Neural cell (in vitro differentiated cells): ENCODE results near the gene IMPA2. TPM values are rescaled to one million over a fixed set of nuclear protein-coding genes. Genes with fewer than 3 reads are reported as not detected.

ENCODE experiments used
- H2AFZ ChIP-seq: fragments of 200-600, 300-800 bp; sonication (generic), shearing (Covaris generic); 2 replicates; pipeline ENCODE4 v1.6.0; 2014; ENCODE audit warnings: low read depth, mild to moderate bottlenecking, antibody characterized with exemption, low read length, moderate library complexity
- H3F3A ChIP-seq: fragments of 200-600 bp; shearing (Covaris generic); 2 replicates; pipeline ENCODE4 v1.6.1; 2016; ENCODE audit warnings: mild to moderate bottlenecking, moderate library complexity, mixed read lengths, antibody characterized with exemption, low read length; ENCODE audit not compliant: insufficient read depth, poor library complexity, severe bottlenecking
- H3K27ac ChIP-seq: fragments of 200-600, 300-800 bp; sonication (generic), shearing (Covaris generic); 2 replicates; pipeline ENCODE4 v1.5.1; 2014; ENCODE audit warnings: mild to moderate bottlenecking, low read length, moderate library complexity
- H3K27me3 ChIP-seq: fragments of 300-800, 200-600 bp; sonication (generic), shearing (Covaris generic); 2 replicates; pipeline ENCODE4 v1.6.0; 2014; ENCODE audit warnings: mild to moderate bottlenecking, low read depth, low read length, moderate library complexity; ENCODE audit not compliant: insufficient read depth
- H3K36me3 ChIP-seq: fragments of 300-800, 200-600 bp; sonication (generic), shearing (Covaris generic); 2 replicates; pipeline ENCODE4 v1.5.1; 2014; ENCODE audit warnings: mild to moderate bottlenecking, antibody characterized with exemption, low read length, moderate library complexity; ENCODE audit not compliant: insufficient read depth
- H3K4me2 ChIP-seq: fragments of 300-800, 200-600 bp; sonication (generic), shearing (Covaris generic); 2 replicates; pipeline ENCODE4 v1.6.0; 2014; ENCODE audit warnings: mild to moderate bottlenecking, low read length
- H3K4me3 ChIP-seq: fragments of 300-800, 200-600 bp; sonication (generic), shearing (Covaris generic); 2 replicates; pipeline ENCODE4 v1.5.1; 2014; ENCODE audit warnings: mild to moderate bottlenecking, low read length, moderate library complexity
- H3K79me2 ChIP-seq: fragments of 200-600 bp; shearing (Covaris generic); replicated peaks from 2 replicates; pipeline ENCODE4 v1.6.0; 2014; ENCODE audit warnings: mild to moderate bottlenecking, low read length, moderate library complexity; ENCODE audit not compliant: insufficient read depth
- H3K9ac ChIP-seq: fragments of 300-800, 200-600 bp; sonication (generic), shearing (Covaris generic); 2 replicates; pipeline ENCODE4 v1.6.1; 2016; ENCODE audit warnings: mild to moderate bottlenecking, low read length, mixed read lengths
- H3K9me2 ChIP-seq: fragments of 200-600 bp; shearing (Covaris generic); 2 replicates; pipeline ENCODE4 v1.6.1; 2016; ENCODE audit warnings: mild to moderate bottlenecking, low read length, mixed read lengths; ENCODE audit not compliant: insufficient read depth
- H3K9me3 ChIP-seq: fragments of 200-600, 300-800 bp; sonication (generic), shearing (Covaris generic); 2 replicates; pipeline ENCODE4 v1.6.1; 2016; ENCODE audit warnings: mild to moderate bottlenecking, mixed run types, low read length, moderate library complexity, mixed read lengths
- H4K20me1 ChIP-seq: fragments of 200-600 bp; shearing (Covaris generic); 2 replicates; pipeline ENCODE4 v1.6.1; 2016; ENCODE audit warnings: mild to moderate bottlenecking, mixed run types; ENCODE audit not compliant: insufficient read depth
- CTCF ChIP-seq: fragments of 450-650 bp; IDR thresholded peaks from 2 replicates; pipeline ENCODE4 v1.5.1; 2014; ENCODE audit warnings: antibody characterized with exemption, mild to moderate bottlenecking, moderate library complexity; ENCODE audit not compliant: poor library complexity, severe bottlenecking
- EP300 ChIP-seq: fragments of 450-650 bp; conservative IDR thresholded peaks from 2 replicates; pipeline ENCODE4 v1.6.1; 2014; ENCODE audit warnings: antibody characterized with exemption, mild to moderate bottlenecking, moderate library complexity; ENCODE audit not compliant: poor library complexity, severe bottlenecking
- EZH2 ChIP-seq: fragments of 200-600, 300-800 bp; shearing (Covaris generic), sonication (generic); IDR thresholded peaks from 2 replicates; pipeline ENCODE4 v1.6.1; 2014; ENCODE audit warnings: antibody characterized with exemption, low read length, borderline replicate concordance, mild to moderate bottlenecking; ENCODE audit not compliant: insufficient read depth, poor library complexity, severe bottlenecking
- MXI1 ChIP-seq: fragments of 450-650 bp; conservative IDR thresholded peaks from 2 replicates; pipeline ENCODE4 v1.6.1; 2014; ENCODE audit warnings: antibody characterized with exemption, mild to moderate bottlenecking; ENCODE audit not compliant: poor library complexity, severe bottlenecking
- POLR2AphosphoS5 ChIP-seq: IDR thresholded peaks from 2 replicates; pipeline ENCODE4 v1.6.1; 2012
- RAD21 ChIP-seq: fragments of 450-650 bp; conservative IDR thresholded peaks from 2 replicates; pipeline ENCODE4 v1.6.1; 2014; ENCODE audit warnings: antibody characterized with exemption, mild to moderate bottlenecking, moderate library complexity
- REST ChIP-seq: IDR thresholded peaks from 2 replicates; pipeline ENCODE4 v1.6.1; 2012; ENCODE audit warnings: borderline replicate concordance
- SMC3 ChIP-seq: fragments of 450-650 bp; conservative IDR thresholded peaks from 2 replicates; pipeline ENCODE4 v1.6.1; 2014; ENCODE audit warnings: antibody characterized with exemption, mild to moderate bottlenecking, moderate library complexity; ENCODE audit not compliant: poor library complexity
- TAF1 ChIP-seq: IDR thresholded peaks from 2 replicates; pipeline ENCODE4 v1.6.1; 2012; ENCODE audit warnings: low read depth
- polyA plus RNA-seq: library from polyadenylated mRNA; depleted of rRNA; stranded (reverse); fragments of >200 nt; gene quantifications from 2 replicates; pipeline ENCODE4 v1.2.3, GENCODE V29; 2014

The IMPA2 gene
- polyA plus RNA-seq, 1 donor from 2014 or later, result 2.7 TPM

DNA sequence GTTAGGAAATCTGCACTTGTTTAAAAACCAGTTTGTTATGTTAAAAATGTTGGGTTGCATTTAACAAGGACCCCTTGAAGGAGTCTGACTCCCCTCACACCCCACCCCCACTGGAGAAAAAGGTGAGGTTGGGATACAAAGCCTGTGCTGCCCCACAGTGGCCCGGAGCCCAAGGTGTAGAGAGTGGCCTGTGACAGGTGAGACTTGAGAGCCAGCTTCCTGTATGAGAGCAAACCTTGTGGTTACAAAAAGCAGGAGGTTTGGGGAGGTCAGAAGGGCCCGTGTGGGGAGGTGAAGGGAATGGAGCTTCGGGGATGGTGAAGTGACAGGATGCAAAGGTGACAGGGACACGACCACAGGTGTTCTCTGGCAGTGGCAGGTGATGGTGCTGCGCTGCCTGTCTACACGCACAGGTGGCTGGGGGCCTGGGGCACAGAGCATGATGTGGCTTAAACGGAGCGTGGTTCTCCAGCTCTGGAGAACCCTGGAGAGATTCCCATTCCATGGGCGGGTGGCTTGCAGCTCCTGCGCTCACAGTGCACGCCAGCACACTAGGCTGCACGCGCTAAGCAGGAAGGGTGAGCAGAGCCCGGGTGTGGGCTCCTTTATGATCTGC, 29.0 kb downstream of the IMPA2 start:
- no peaks in the 10 kb centered on the region for H3K9me3 ChIP-seq
- no peaks in the 10 kb centered on the region for H3K36me3 ChIP-seq
- no peaks in the 10 kb centered on the region for H3K9me2 ChIP-seq
- H4K20me1 ChIP-seq, result no peaks in the 10 kb centered on the region
- H3K27ac ChIP-seq, result no peak overlapping the region
- H3K4me3 ChIP-seq, result no peak overlapping the region
- H3K9ac ChIP-seq, result no peak overlapping the region
- H3F3A ChIP-seq, result no peaks in the 10 kb centered on the region
- no peaks in the 10 kb centered on the region for H3K79me2 ChIP-seq
- H3K27me3 ChIP-seq, result no peaks in the 10 kb centered on the region
- no peak overlapping the region for H3K4me2 ChIP-seq
- no peak overlapping the region for H2AFZ ChIP-seq
- no peak for TF ChIP-seq SMC3

DNA sequence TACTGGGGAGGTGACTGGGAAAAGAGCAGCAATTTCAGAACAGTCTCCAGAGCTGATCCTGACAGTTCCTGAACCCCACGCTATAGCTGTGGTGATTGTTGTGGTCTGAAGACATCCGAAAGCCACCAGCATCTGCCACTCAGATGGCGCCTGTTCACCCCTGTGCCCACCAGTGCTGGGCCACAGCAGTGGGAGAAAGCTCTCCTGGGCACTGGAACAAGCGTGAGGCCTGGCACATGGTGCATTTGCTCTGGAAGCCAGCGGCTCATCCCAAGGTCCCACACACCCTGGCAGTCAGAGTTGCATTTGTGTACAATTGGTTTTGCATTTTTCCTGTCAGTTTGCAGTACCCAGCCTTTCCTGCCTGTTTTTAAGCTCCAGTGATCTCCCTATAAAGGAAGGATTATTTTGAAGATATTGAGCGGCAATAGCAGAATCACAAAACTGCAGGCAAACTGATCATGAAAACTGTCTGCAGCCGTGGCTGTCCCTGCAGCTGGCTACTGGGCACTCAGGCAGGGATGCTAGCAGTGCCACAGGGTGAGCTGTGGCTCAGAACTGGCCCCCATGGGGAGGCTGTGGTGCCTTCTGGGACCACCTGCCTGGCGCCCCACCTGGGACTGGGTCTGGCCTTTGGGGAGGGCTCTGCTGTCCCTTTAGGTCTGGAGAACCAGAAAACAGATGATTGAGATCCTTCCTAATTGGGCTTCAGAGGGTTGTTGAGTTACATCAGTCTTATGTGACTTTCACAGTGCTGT, 30.1 kb downstream of the IMPA2 start:
- no peaks in the 10 kb centered on the region for H3K9me3 ChIP-seq
- H3K9ac ChIP-seq, result no peak overlapping the region
- no peak overlapping the region for H3K27ac ChIP-seq
- H3K27me3 ChIP-seq, result no peaks in the 10 kb centered on the region
- H3K79me2 ChIP-seq, result no peaks in the 10 kb centered on the region
- H3K4me3 ChIP-seq, result no peak overlapping the region
- TF ChIP-seq EZH2 (no peak), CTCF (no peak), POLR2AphosphoS5 (no peak), SMC3 (no peak), TAF1 (no peak), EP300 (no peak), RAD21 (no peak), MXI1 (no peak), REST (no peak)
- H4K20me1 ChIP-seq, result no peaks in the 10 kb centered on the region
- no peak overlapping the region for H3K4me2 ChIP-seq
- no peak overlapping the region for H2AFZ ChIP-seq
- H3K9me2 ChIP-seq, result no peaks in the 10 kb centered on the region
- H3K36me3 ChIP-seq, result no peaks in the 10 kb centered on the region
- no peaks in the 10 kb centered on the region for H3F3A ChIP-seq
